HG03039 (cell line): ENCODE results near the gene PJA1.

ENCODE experiments used
- ATAC-seq: cut with Tn5 transposase; IDR thresholded peaks from one replicate; pipeline ENCODE4 v1.9.1; 2021; ENCODE audit warnings: mild to moderate bottlenecking, moderate library complexity; ENCODE audit not compliant: unreplicated experiment

Gene PJA1

DNA sequence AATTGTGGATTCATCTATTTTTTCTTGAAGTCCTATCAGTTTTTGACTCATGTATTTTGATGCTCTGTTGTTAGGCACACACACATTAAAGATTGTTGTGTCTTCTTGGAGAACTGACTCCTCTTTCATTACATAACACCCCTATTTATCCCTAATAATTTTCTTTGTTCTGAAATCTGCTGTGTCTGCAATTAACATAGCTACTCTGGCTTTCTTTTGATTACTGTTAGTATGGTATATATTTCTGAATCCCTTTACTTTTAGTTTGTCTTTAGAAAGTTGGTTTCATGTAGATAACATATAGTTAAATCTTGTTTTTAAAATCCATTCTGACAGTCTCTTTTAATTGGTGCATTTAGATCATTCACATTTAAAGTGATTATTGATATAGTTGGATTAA, 5.1 kb upstream of the PJA1 start:
- ATAC-seq: no peak

DNA sequence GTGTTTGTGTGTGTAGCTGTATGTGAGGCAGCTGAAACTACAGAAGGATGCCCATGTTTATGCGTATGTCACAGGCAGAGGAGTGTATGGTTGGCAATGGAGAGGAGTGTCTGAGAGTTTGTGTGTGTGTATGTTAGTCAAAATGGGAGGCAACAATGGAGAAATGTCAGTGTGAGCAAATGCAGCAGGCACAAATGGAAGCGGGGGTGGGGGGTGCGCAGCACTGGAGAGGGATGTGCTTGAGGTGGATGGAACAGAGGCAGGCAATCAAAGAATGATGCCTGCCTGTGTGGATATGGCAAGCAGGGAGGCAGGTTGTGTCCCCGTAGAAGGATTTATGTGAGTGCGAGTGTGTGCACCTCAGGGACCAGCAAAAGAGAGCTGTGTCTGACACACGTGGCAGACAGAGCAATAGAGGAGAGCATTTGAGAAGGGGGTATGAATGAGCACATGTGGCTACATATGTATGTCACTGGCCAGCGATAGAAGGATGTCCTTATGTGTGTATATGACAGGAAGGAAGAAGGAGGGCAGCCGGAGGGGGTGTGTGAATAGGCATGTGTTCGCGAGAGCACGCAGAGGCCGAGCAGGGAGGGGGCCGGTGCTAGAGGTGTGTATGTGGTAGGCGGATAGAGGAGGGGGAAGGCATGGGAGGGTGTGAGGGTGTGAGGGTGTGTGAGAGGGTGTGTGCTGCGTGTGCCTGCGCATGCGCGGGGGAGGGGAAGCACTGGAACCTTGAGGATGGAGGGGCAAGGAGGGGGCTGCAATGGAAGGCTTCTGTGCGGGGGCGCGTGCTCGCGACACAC, 1.1 kb downstream of the PJA1 start:
- ATAC-seq: no peak

DNA sequence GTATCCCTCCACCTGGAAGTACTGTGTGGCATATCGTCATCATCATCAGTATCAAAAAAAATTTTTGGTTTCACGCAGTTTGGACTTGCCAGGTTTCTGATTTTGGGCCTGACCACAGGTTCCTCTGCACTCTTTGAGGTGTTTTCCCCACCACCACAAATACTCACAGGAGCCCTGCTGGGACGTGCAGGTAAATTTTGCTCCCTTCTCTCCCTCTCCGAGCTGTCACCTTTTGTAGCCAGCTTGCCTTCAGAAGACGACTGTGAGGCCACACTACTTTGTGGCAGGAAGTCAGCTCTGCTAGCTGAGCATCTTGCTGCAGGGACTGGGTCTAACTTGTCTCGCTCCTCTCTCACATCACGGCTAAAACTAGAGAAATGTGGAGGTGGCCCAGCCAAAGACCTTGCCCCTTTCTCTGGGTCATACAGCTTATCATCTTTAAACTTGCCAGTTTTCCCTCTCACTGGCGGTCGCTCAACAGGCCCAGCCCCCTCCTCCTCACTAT, 2.8 kb downstream of the PJA1 start:
- no peak for ATAC-seq

DNA sequence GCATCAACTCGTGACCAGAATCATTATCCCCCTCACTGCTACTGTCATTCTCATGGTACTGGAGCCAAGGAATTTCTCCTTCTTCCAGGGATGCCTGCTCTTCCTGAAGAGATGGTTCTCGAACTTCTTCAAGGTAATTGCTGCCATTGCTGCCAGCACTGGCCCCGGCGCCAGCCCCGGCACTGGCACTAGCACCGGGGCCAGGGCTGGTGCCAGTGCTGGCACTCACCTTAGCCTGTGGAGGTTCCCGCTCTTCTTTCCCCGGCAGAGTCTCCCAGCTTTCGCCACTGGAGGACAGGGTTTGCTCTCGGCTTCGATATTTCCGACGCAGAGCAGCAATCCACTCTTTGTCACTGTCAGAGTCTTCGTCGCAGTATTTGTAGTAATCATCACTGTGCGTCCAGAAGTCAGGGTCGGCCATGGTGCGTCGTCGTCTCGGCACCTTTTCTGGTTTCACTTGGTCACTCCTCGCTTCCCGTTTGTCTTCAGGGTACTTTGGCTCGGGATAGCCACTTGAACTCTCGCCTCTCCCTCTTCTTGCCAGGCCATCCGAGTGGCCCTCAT, 3.4 kb downstream of the PJA1 start:
- no peak for ATAC-seq

DNA sequence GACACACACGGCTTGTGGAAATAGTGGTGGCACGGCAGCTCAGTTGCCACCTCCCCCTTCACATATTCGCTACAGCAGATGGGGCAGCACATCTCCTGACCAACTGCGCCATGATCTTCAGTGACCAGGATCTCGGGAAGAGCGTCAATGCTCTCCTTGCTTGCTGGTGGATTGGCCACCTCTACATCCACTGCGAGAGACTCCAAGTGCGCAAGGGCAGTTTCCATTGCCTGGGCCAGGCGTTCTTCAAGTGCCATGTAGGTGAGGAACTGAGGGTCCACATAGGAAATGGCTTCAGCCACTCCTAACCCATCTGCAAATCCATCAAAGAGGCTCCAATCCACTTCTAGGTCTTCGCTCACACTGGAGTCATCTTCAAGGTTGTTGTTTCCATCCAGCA, 3.9 kb downstream of the PJA1 start:
- ATAC-seq: no peak

DNA sequence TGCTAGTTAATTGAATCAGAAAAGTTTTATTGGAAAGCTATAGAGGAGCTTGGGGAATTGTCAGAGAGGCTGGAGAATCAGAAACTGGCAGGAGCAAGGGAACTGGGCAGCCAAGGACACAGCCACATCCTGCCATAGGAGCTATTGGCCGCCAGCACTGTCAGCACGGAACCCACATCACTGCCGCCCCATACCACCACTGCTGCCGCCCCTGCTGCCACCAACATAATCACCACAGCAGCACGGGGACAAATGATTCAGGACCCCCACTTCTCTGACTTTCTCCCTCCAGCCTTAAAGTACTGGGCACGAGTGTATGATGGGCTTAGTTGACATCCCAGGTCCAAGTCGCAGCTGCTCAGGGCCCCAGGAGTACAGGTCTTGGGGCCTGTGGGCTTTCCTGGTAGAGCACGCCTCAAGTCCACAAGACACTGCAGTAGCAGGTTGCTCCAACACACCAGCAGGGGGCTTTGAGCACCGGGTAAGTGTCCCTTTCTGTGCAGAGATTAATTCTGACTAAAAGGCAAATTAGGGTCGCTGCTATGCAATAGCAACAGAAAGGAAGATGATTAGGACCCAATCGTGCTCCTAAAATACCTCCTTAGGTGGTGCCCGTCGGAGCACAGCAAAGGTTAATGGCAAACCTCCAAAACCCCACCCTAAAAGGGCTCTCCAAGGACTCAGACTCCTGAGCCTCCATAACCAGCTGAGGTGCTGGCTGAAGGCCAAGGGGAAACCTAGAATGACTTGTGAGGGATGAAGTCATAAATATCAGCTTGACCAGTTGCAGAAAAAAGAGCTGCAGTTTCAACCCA, 6.9 kb downstream of the PJA1 start:
- ATAC-seq: peak; percentile 70

DNA sequence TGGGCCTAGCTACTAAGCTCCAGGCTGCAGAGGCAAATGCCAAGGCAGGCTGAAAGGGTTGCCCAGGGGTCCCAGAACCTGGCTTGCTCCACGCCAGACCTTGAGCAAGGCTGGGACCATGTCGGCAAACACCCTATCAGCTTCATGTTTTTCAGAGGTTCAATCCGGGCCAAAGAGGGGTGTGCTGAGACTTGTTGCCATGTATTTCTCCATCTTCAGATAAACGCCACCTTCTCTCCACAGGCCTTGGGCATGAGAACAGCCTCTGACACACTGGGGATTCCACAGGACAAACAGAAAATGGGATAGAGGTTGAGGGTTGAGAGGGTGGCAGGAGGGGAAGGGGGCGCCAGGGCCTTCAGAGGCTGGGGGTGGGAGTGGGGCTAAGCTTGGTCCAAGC, 8.6 kb downstream of the PJA1 start:
- no peak for ATAC-seq

DNA sequence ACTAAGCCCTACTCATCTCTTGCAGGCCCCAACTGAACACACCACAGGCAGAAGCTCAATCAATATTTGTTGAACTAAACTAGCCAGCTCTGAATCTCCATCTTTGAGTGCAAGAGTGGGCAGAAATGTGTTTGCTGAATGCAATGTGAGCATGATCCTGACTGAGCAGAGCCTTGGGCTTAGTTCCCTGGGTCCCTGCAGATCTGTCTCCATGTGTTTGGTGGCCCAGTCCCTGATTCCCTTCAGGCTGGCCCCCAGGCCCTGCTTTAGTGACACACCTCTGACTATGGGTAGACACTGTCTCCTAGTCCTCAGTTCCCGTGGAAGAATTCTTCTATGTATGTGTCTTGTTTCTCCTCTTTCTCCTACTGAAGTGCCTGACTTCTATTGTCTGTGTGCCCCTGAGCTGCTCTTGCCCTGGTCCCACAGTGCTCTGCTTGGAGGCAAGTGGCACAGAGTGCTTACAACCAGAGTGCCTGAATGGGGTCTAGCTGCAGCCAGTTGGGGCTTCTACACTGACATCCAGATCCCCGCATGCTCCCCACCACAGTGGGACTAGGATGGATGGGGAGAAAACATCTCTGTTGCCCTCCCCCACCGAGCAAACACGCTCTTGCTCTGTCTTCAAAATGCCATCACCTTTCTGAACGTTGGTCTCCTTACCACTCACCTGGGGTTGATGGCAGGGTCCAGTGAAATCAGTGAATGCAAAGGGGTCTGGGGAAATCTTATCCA, 9.3 kb downstream of the PJA1 start:
- no peak for ATAC-seq

DNA sequence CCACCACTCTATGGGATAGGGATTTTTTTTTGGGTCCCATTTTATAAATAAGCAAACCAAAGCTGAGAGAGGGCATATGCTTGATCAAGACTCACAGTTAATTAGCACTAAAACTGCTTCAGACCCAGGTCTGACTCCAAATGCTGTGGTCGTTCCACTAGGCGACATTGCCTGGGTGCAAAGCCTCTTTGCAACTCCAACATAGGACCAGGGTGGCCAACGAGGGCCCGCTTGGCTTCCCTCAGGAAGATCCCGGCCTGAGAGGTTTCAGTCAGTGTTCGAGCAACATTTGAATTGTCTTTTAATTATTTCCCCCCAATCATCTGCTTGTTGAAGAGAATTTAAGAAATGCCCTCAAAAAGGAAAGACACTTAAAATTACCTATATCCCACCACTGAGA, 11.2 kb downstream of the PJA1 start:
- ATAC-seq: no peak

DNA sequence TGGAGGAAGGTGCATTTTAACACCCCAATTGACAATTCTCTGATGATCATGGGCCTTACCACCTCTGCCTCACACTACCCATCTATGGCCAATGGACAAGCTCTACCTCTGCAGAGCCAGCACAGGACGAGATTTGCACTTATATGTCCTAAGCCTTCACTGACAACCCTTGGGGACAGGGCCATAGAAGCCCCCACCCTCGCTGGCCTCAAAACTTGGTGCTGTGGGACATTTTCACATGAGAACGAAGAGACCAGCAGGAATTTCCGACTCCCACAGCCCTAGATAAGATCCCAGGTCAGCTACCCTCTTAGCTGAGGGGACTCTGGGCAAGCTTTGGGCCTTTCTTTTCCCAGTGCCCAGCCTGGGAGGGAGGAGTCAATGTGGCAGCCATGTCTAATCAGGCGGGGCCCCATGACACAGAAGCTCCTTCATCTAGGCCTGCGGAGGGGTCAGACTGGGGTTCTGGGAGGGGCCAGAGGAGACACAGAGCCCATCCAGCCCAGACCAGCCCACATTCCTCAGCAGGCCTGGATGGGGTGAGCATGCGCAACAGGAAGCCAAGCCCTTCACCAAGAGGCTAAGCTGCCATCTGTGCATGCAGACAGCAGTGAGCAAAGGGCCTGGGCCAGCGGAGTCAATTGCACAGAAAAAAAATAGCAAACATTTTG, 12.1 kb downstream of the PJA1 start:
- no peak for ATAC-seq

DNA sequence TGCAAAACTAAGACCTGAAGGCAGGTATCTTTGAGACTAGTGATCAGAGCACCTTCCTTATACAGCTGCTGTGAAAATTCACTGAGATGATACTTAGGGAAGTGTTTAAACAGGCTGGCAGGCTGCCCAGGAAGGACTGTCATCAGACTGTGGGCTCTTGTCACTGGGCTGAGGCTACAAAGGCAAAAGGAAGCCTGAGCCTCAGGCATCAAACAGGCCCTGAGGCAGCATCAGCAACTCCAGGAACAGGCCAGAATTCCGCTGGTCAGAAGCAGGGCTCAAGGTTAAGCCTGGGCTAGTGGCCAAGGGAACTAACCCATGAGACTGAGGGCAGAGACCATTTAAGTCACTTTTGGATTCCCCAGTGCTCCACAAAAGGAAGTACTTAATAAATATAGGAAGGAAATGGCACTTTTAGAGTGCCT, 12.8 kb downstream of the PJA1 start:
- ATAC-seq: no peak

DNA sequence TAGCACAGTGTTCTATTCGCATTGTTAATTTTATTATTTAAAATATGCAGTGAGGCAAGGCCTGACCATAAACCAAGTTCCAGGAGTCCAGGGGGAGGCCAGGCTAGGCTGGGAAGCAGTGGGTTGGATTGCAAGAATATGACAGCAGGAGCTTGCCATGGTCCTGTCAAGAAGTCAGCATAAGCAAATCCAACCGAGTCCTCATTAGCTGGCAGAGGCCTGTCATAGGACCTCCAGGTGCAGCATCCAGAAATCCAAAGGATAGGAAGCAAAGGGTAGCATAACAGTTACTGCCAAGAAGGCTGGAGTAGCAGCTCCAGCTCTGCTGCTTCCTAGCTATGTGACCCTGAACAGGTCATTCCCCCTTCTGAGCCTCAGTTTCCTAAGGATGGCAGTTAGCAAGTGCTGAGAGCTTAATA, 13.4 kb downstream of the PJA1 start:
- no peak for ATAC-seq

DNA sequence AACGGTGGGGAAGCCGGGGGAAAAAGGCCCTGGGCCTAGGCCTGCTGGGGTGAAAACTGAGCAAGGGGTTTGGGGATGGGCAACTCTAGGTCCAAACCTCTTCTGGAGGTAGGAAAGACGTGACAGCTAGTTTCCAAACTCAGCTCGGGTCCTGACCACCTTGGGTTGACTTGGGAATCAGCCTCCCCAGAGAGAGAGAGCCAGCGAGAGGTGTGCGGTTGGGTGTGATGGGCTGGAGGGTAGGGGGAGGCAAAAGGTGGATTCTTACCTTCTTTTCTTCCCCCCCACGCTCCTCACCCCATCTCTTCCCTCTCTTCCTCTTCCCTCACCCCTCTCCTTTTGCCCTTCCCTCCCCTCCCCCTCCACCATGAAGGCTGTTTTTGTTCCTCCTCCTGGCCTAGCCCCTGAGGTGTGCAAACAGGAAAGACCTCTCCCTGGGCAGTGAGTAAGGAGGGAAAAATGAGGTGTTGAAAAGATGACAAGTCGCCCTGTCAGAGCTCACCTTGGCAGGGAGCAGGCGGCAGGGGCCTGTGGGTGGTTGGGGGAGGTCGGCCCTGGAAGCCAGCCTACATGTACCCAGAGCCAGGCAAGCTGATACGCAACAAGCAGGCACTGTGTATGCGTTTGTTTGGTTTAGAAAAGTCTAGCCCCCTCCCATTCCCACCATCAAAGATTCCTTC, 14.8 kb downstream of the PJA1 start:
- ATAC-seq: no peak

DNA sequence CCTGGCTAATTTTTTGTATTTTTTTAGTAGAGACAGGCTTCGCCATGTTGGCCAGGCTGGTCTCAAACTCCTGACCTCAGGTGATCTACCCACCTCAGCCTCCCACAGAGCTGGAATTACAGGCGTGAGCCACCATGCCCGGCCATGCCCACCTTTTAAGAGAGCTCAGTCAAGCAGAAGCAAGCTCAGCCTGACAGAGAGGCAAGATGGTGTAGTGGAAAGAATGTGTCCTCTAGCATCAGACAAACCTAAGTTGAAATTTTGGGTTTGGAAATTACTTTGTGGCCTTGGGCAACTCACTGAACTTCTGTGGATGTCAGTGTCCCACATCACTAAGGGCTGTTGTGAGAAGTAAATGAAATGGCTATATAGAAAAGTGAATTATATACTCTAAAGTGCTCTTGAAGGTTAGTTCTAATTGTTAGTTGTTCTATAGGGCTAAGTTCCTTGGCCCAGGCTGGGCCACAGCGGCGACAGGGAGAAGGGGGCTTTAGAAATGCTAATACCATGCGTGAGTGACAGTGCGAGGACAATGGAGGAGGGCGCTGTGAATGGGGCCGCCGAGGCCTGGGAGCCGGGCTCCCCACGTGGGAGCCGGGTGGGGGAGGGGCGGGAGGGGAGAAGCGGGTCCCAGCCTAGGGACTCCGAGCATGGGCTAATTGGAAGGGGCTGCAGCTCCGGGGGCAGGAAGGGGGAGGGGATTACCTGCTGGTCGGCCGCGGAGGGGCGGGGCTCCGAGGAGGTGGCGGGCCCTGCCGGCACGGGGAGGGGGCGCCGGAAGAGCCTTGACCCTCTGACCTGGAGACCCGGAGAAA, 15.6 kb downstream of the PJA1 start:
- no peak for ATAC-seq

DNA sequence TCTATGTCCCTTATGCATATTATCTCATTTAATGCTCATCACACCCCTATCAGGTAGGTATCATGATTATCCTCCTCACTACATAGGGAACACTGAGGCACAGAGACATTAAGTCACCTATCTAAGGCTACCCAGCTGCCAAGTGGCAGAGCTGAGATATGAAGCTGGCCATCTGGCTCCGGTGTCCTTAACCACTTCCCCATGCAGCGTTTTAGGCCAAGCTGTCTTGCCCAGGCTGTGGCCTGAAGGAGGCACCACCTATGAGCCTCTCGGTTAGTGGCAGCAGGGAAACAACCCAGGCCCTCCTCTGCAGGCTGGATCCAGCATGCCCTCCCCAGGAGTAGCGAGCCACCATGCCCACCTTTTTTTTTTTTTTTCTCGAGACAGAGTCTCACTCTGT, 16.3 kb downstream of the PJA1 start:
- ATAC-seq: no peak

DNA sequence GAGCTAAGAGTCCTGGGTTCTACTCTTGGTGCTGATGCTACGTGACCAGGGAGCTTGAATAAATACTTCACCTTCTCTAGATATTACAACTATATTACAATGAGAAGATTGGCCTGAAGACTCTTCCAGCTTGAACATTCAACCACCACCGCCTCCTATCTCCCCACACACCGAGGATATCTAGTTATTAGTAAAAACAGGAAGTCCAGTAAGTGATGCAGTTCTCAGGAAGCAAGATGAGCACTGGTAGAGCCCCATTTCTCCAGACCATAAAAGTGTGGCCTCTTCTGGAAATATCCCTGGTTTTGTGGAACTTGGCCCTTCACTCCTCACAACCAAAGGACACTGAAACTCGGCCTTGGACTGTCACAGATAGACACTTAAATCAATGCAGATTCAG, 18.5 kb downstream of the PJA1 start:
- ATAC-seq: no peak

DNA sequence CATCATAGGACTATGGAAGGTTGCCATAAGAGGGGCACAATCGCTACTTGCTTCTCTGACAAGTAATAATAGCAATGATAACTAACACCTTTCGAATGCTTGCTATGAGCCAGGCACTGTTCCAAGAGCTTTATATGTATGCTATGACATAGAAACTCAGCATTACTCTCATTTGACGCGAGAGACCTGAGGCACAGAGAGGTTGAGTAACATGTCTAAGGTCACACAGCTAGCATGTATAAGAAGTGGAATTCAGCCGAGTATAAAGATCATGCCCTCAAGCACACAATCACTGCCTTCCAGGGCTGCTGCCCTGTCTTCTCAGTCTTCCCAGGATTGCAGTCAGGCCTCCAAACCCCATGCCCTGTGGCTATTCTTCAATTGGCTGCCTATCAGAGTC, 19.5 kb downstream of the PJA1 start:
- no peak for ATAC-seq

DNA sequence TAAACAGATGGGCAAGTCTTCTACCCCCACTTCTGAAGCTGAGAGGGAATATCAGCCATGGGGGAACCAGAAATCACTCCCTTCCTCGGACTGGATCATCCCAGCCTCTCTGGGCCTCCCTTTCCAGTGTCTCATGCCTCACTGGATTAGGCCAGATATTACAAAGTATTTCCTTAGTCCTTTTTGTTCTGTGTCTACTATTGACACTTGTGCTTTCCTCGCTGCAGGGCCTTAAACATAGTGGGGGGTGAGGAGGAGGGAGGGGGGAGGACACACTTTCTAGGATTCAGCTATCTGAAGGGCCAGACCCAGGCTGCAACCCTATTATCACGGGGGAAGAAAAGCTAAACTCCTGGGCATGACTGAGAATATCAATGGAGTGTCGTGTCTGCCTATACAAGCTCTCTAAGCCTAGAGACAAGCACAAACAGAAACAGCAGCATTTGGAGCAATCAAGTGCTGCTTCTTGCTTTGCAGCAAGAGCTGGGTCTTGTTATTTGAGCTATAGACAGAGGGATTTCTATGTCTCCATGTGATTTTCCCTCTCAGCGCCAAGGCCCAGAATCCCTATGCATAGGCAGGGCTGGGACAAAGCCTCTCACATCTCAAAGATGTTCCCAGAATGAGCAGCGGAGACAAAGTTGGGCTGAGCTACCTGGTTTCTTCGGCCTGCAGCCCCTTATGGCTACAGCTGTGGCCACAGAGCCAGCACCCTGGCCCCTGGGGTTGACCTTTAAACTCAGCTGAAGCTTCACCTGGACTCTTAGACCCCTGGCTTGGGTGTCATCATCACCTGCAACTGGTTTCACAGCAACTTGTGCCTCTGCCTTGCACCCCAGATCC, 20.2 kb downstream of the PJA1 start:
- ATAC-seq: no peak
